HG03575 (cell line): Measurements from ENCODE around the gene PUM2.

ENCODE experiments used
- ATAC-seq: cut with Tn5 transposase; IDR thresholded peaks from one replicate; pipeline ENCODE4 v1.9.1; 2021; ENCODE audit not compliant: unreplicated experiment, insufficient number of reproducible peaks, low FRiP score; ENCODE audit errors: extremely low read depth

PUM2 gene

GRCh38 chr2:20223407-20224163, 127.1 kb downstream of the PUM2 start:
- no peak for ATAC-seq

- no peak for ATAC-seq
Measured at GRCh38 chr2:20222769-20223406, 127.8 kb downstream of the PUM2 start.

- no peak for ATAC-seq
Measured at GRCh38 chr2:20222014-20222768, 128.5 kb downstream of the PUM2 start.

GRCh38 chr2:20221555-20221973, 129.1 kb downstream of the PUM2 start:
- ATAC-seq: no peak

GRCh38 chr2:20220806-20221554, 129.7 kb downstream of the PUM2 start:
- ATAC-seq: no peak

GRCh38 chr2:20219763-20220380, 130.8 kb downstream of the PUM2 start:
- ATAC-seq: no peak

GRCh38 chr2:20218331-20219320, 132.0 kb downstream of the PUM2 start:
- no peak for ATAC-seq

- no peak for ATAC-seq
Measured at GRCh38 chr2:20217041-20217970, 133.3 kb downstream of the PUM2 start.

GRCh38 chr2:20216130-20217025, 134.3 kb downstream of the PUM2 start:
- no peak for ATAC-seq

- ATAC-seq: no peak
Measured at GRCh38 chr2:20215183-20216040, 135.2 kb downstream of the PUM2 start.

- ATAC-seq: no peak
Measured at GRCh38 chr2:20214566-20215182, 136.0 kb downstream of the PUM2 start.

- no peak for ATAC-seq
Measured at GRCh38 chr2:20213651-20214565, 136.7 kb downstream of the PUM2 start.

- ATAC-seq: no peak
Measured at GRCh38 chr2:20212871-20213503, 137.7 kb downstream of the PUM2 start.
